Transverse colon (tissue), 3 donors: Measurements from ENCODE around the gene GCNT2.

Experiments
- EP300 ChIP-seq: sonication (generic); formaldehyde crosslinking; IDR thresholded peaks from one replicate; pipeline ENCODE4 v1.6.1; 2017; ENCODE audit warnings: antibody characterized with exemption, low read depth
- TF ChIP-seq, protein P1 (sequence below), 5 experiments: fragments of 200-600 bp in 3 of 5; fragments of 450-650 bp in 2 of 5; sonication (generic) in 3 of 5; IDR thresholded peaks; 1 replicate in 2 of 5; 2 replicates in 3 of 5; pipeline ENCODE4 v1.5.1; 2016 to 2017; ENCODE audit warnings: antibody characterized with exemption in 5 of 5, inconsistent platforms in 3 of 5, mild to moderate bottlenecking in 2 of 5, moderate library complexity in 1 of 5

DNA sequence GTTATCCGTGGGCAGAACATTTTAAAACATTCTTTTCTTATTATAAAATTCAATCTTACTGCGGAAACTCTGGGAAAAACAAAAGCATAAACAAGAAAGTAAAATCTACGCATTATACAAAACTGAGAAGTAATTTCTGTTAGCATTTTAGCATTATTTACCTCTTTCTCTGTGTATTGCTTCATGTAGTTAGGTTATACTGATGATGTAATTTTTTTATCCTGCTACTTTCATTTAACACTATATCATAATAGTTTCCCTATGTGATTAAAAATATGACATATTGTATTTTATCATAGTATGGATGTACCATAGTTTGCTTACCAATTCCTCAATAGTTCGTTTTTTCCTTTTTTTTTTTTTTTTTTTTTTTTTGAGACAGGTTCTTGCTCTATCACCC lies 4.2 kb upstream of the GCNT2 start:
- TF ChIP-seq EP300 = no peak
- TF ChIP-seq, protein P1, sequence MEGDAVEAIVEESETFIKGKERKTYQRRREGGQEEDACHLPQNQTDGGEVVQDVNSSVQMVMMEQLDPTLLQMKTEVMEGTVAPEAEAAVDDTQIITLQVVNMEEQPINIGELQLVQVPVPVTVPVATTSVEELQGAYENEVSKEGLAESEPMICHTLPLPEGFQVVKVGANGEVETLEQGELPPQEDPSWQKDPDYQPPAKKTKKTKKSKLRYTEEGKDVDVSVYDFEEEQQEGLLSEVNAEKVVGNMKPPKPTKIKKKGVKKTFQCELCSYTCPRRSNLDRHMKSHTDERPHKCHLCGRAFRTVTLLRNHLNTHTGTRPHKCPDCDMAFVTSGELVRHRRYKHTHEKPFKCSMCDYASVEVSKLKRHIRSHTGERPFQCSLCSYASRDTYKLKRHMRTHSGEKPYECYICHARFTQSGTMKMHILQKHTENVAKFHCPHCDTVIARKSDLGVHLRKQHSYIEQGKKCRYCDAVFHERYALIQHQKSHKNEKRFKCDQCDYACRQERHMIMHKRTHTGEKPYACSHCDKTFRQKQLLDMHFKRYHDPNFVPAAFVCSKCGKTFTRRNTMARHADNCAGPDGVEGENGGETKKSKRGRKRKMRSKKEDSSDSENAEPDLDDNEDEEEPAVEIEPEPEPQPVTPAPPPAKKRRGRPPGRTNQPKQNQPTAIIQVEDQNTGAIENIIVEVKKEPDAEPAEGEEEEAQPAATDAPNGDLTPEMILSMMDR (IDR thresholded peaks at IDR 0.05) = no peak
